ENCODE measurements around the gene IFI6.

Gene IFI6

DNA sequence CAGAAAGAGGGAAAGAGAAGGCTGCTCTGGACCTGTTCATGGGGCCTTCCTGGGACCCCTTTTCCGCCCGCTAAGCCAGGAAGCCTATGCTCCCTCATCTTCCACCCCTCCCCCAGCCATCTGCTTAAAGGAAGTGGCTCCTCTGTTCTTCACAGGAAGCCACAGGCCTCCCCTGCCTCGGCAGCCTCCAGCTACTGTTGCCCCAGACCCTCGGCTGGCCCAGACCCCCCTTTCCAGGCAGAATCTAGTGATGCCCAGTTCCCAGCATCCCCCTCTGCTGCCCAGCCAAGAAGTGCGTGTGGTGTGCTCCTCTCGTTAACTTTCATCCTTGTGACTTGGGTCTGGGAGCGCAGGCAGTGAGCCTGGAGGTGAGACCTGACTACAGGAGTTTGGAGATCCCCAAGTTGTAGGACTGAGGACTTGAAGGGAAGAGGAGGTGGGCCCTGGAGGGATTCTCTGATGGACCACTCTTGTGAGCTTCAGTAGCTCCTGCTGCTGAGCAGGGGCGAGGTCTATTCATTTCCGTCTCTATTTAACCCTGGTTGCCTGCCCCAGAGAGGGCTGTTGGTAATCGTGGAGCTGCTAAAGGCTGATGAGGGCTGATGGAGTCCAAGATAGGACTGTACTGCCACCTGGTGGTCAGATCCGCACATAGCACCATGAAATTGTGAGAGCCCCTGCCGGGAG is 9.1 kb downstream of the IFI6 start:
- peak overlapping the region; percentile 68 for H3K4me3 ChIP-seq (ENCODE audit: low read length)
- H3K36me3 ChIP-seq (ENCODE audit: control insufficient read depth, low read length): no peaks in the 10 kb centered on the region
- H4K20me1 ChIP-seq (ENCODE audit: control insufficient read depth, insufficient read depth, low read depth, low read length): no peaks in the 10 kb centered on the region
- H3K27ac ChIP-seq (ENCODE audit: low read depth, low read length): peak overlapping the region; percentile 87
- H3K9me3 ChIP-seq (ENCODE audit: control insufficient read depth, insufficient read depth, low read length): no peaks in the 10 kb centered on the region
- TF ChIP-seq, protein P1, sequence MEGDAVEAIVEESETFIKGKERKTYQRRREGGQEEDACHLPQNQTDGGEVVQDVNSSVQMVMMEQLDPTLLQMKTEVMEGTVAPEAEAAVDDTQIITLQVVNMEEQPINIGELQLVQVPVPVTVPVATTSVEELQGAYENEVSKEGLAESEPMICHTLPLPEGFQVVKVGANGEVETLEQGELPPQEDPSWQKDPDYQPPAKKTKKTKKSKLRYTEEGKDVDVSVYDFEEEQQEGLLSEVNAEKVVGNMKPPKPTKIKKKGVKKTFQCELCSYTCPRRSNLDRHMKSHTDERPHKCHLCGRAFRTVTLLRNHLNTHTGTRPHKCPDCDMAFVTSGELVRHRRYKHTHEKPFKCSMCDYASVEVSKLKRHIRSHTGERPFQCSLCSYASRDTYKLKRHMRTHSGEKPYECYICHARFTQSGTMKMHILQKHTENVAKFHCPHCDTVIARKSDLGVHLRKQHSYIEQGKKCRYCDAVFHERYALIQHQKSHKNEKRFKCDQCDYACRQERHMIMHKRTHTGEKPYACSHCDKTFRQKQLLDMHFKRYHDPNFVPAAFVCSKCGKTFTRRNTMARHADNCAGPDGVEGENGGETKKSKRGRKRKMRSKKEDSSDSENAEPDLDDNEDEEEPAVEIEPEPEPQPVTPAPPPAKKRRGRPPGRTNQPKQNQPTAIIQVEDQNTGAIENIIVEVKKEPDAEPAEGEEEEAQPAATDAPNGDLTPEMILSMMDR (IDR thresholded peaks at IDR 0.05; ENCODE audit: low read depth, low read length, poor library complexity, severe bottlenecking): peak; percentile 91
- no peak for TF ChIP-seq EZH2phosphoT487 (IDR thresholded peaks at IDR 0.05; ENCODE audit: borderline replicate concordance, low read length)
- peaks cover 53% of the 10 kb centered on the region for H3K4me1 ChIP-seq (ENCODE audit: control insufficient read depth, low read length)
- no peaks in the 10 kb centered on the region for H3K9me2 ChIP-seq (replicated peaks; ENCODE audit: control insufficient read depth, low read length)
- H3F3A ChIP-seq (ENCODE audit: control insufficient read depth, insufficient read depth): peaks cover 22% of the 10 kb centered on the region
- no peaks in the 10 kb centered on the region for H3K27me3 ChIP-seq (ENCODE audit: control insufficient read depth, low read length)
- H3K4me2 ChIP-seq (ENCODE audit: low read length): peak overlapping the region; percentile 85
- H3K79me2 ChIP-seq (ENCODE audit: control insufficient read depth, low read length): no peaks in the 10 kb centered on the region

DNA sequence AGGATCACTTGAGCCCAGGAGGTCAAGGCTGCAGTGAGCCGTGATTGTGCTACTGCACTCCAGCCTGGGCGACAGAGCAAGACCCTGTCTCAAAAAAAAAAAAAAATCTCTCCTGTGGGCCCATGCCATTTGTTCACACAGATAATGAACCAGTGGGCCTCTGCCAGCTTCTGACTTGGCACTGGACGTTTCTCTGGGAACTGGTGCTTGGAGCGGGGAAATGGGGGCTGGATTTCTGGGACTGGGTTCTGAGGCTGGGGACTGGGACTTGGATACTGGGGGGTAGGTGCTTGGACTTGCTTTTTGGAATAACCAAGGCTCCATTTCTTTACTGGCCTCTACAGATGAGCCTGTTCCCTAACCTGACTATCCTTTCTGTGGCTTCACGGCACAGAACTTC is 9.7 kb downstream of the IFI6 start:
- Histone ChIP-seq H3K9me3 (ENCODE audit: control insufficient read depth, insufficient read depth, low read length) (no peaks in the 10 kb centered on the region), H3K4me2 (ENCODE audit: low read length) (peak overlapping the region; percentile 85), H3K79me2 (ENCODE audit: control insufficient read depth, low read length) (no peaks in the 10 kb centered on the region), H3K36me3 (ENCODE audit: control insufficient read depth, low read length) (no peaks in the 10 kb centered on the region), H3K4me3 (ENCODE audit: low read length) (peak overlapping the region; percentile 68), H3K9me2 (replicated peaks; ENCODE audit: control insufficient read depth, low read length) (no peaks in the 10 kb centered on the region), H3K27me3 (ENCODE audit: control insufficient read depth, low read length) (no peaks in the 10 kb centered on the region), H4K20me1 (ENCODE audit: control insufficient read depth, insufficient read depth, low read depth, low read length) (no peaks in the 10 kb centered on the region), H3F3A (ENCODE audit: control insufficient read depth, insufficient read depth) (peaks cover 22% of the 10 kb centered on the region), H3K27ac (ENCODE audit: low read depth, low read length) (peak overlapping the region; percentile 87), H3K4me1 (ENCODE audit: control insufficient read depth, low read length) (peaks cover 54% of the 10 kb centered on the region)
- TF ChIP-seq, protein P1 (IDR thresholded peaks at IDR 0.05; ENCODE audit: low read depth, low read length, poor library complexity, severe bottlenecking): no peak
- TF ChIP-seq EZH2phosphoT487 (IDR thresholded peaks at IDR 0.05; ENCODE audit: borderline replicate concordance, low read length): no peak

DNA sequence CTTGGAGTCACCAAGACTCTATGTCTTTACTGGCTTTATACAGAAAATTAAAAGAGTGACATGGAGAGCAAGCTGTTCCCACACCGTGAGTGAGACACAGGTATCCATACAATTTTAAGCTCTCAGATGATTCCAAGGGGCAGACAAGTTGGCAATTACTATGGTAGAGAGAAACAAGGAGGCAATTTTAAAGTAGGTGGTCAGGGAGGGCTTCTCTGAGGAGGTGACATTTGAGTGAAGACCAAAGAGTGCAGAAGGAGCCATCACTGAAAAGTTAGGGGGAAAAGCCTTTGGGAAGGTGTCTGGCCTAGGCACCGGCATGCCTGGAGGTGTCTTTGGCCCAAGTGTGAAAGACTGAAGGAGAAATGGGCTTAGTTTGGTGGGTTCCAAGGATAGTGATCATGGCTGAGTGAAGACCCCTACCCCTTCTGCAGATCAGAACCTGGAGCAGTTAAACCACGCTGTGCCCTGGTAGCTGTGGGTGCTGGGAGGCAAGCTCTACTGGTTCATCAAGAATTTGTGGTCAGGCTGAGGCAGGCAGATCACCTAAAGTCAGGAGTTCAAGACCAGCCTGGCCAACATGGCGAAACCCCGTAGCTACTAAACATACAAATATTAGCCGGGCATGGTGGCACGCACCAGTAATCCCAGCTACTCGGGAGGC is 10.4 kb downstream of the IFI6 start:
- TF ChIP-seq EZH2phosphoT487 (IDR thresholded peaks at IDR 0.05; ENCODE audit: borderline replicate concordance, low read length): no peak
- TF ChIP-seq, protein P1 (IDR thresholded peaks at IDR 0.05; ENCODE audit: low read depth, low read length, poor library complexity, severe bottlenecking): no peak
- H3K4me1 ChIP-seq (ENCODE audit: control insufficient read depth, low read length): peaks cover 54% of the 10 kb centered on the region

More for the DNA sequence above, 10.4 kb downstream of the IFI6 start:
- Histone ChIP-seq H3K4me3 (ENCODE audit: low read length) (no peak overlapping the region), H3K36me3 (ENCODE audit: control insufficient read depth, low read length) (no peaks in the 10 kb centered on the region), H3K9me2 (replicated peaks; ENCODE audit: control insufficient read depth, low read length) (no peaks in the 10 kb centered on the region), H3F3A (ENCODE audit: control insufficient read depth, insufficient read depth) (peaks cover 22% of the 10 kb centered on the region), H3K79me2 (ENCODE audit: control insufficient read depth, low read length) (no peaks in the 10 kb centered on the region), H3K27ac (ENCODE audit: low read depth, low read length) (0 out of 2 replicates have a peak overlapping the region, but pooled peaks have one; percentile 89), H3K27me3 (ENCODE audit: control insufficient read depth, low read length) (no peaks in the 10 kb centered on the region), H3K9me3 (ENCODE audit: control insufficient read depth, insufficient read depth, low read length) (no peaks in the 10 kb centered on the region), H4K20me1 (ENCODE audit: control insufficient read depth, insufficient read depth, low read depth, low read length) (no peaks in the 10 kb centered on the region), H3K4me2 (ENCODE audit: low read length) (no peak overlapping the region)

Measured in DOHH2 (cell line).